Heart right ventricle (tissue), 16 donors: Measurements from ENCODE around the gene ADGRG6. TPM values are rescaled to one million over a fixed set of nuclear protein-coding genes. Genes with fewer than 3 reads are reported as not detected.

Experiments
- ATAC-seq, 8 donors: fragments of 200-7000 bp; cut with Tn5 transposase; one replicate each; pipeline ENCODE4 v1.9.1; 2020; ENCODE audit warnings: mild to moderate bottlenecking in 8 of 8, moderate library complexity in 8 of 8, moderate number of reproducible peaks in 1 of 8
- DNase-seq, 2 donors: peaks; one replicate each; pipeline ENCODE4 v3.0.0-alpha.2; 2020
- H3K27ac ChIP-seq, 10 donors: fragments of 200-600 bp; sonication (generic) in 2 of 10; one replicate each; pipeline versions ENCODE4 v1.5.0 to v1.8.0; 2020 to 2022; ENCODE audit warnings: mild to moderate bottlenecking in 3 of 10
- H3K27me3 ChIP-seq, 7 donors: fragments of 200-600 bp; one replicate each; pipeline ENCODE4 v1.8.0; 2021 to 2022; ENCODE audit warnings: mild to moderate bottlenecking in 2 of 7
- H3K36me3 ChIP-seq, 9 donors: fragments of 200-600 bp; sonication (generic) in 1 of 9; one replicate each; pipeline versions ENCODE4 v1.5.0 to v1.8.0; 2020 to 2022; ENCODE audit warnings: mild to moderate bottlenecking in 2 of 9
- H3K4me1 ChIP-seq, 9 donors: fragments of 200-600 bp; sonication (generic) in 1 of 9; one replicate each; pipeline versions ENCODE4 v1.5.0 to v1.8.0; 2020 to 2022; ENCODE audit warnings: mild to moderate bottlenecking in 4 of 9
- H3K4me3 ChIP-seq, 10 donors: fragments of 200-600 bp; sonication (generic) in 2 of 10; one replicate each; pipeline versions ENCODE4 v1.5.0 to v1.8.0; 2020 to 2022; ENCODE audit warnings: mild to moderate bottlenecking in 7 of 10, moderate library complexity in 2 of 10
- H3K9me3 ChIP-seq, 11 donors: fragments of 200-600 bp in 10 of 11; sonication (generic) in 2 of 11; one replicate each; pipeline versions ENCODE4 v1.5.0 to v1.8.0; 2013 to 2022; ENCODE audit warnings: mild to moderate bottlenecking in 2 of 11, control low read depth in 1 of 11, moderate library complexity in 1 of 11
- CTCF ChIP-seq, 9 donors: fragments of 200-600 bp; sonication (generic) in 2 of 9; IDR thresholded peaks; one replicate each; pipeline versions ENCODE4 v1.5.0 to v1.8.0; 2021 to 2022; ENCODE audit warnings: antibody characterized with exemption in 9 of 9, mild to moderate bottlenecking in 5 of 9, moderate library complexity in 1 of 9
- WGBS, 2 donors: extraction: QIAGEN DNeasy Blood & Tissue Kit; methylation state at CpG; one replicate each; pipeline ENCODE4 v1.1.7; 2013; ENCODE audit warnings: inconsistent platforms in 1 of 2; 5-methylcytosine and 5-hydroxymethylcytosine counted together
- intact Hi-C, 10 donors: fragments of 100-400 bp; cut with DNase I; formaldehyde crosslinking; loops; one replicate each; pipeline versions ENCODE4 v1.11.1 to v1.14.2; 2022
- polyA plus RNA-seq, 2 donors: library from polyadenylated mRNA; stranded (reverse); fragments of 200-250 nt; gene quantifications; one replicate each; pipeline ENCODE4 v1.2.3, GENCODE V29; 2013
- total RNA-seq, 10 donors: library from RNA; stranded (reverse); fragmentation: NEBNext Ultra II Directional in 3 of 10; extraction: Animal tissue kit (Norgen Biotek cat#: 25700) in 3 of 10; gene quantifications; one replicate each; pipeline versions ENCODE4 v1.2.1 to v1.2.4, GENCODE V29; 2021 to 2023
- donor health status: Arrhythmogenic right ventricular cardiomyopathy.
- donor health status: ischemic (EF 13 %, LVEDD 7.1; RV severe dilation, severe dysfunction).
- donor health status: healthy with polysubstance abuse.
- donor health status: DM: no; HTN: yes; CAD: no.
- donor health status: DM: no; HTN: no; CAD: no.
- donor health status: ischemic (EF 25% LVEDD 6.9; RV normal size, moderate dysfunction).
- donor health status: ischemic (EF 25% LVEDD 5.7; RV mildly dilated, moderate dysfunction).
- donor health status: healthy.
- donor health status: DM: yes; HTN: yes; CAD: no.
- donor health status: Ischemic cardiomyopathy.
- donor health status: ischemic (EF 35%, LVEDD 5.7; RV mildly dilated, moderate dysfunction).
- donor health status: nonischemic (EF 11% LVEDD 7.7; RV severe dilation, severe dysfunction).
- donor health status: DM: yes; HTN: yes; CAD: no.
- donor health status: PGD.
- donor health status: ischemic (EF 29% LVEDD 5.4; RV normal size, mild dysfunction).
- donor health status: nonischemic (EF 23%, LVEDD 6.1; RV moderate dilation, normal function).

The ADGRG6 gene
- total and polyA plus RNA-seq, 12 donors, result 0.93 to 5.9 (median 3.1) TPM

- DNase-seq (no peak), ATAC-seq (no peak)
- Histone ChIP-seq H3K27ac (no peak overlapping the region), H3K9me3 (no peaks in the 10 kb centered on the region), H3K4me3 (no peak overlapping the region), H3K4me1 (no peaks in the 10 kb centered on the region), H3K27me3 (no peaks in the 10 kb centered on the region), H3K36me3 (no peaks in the 10 kb centered on the region)
- TF ChIP-seq CTCF (IDR thresholded peaks at IDR 0.05), result no peak
- intact Hi-C loops, result no loop called here
- 95 to 96% methylated on average over 1 of the region's 1 CpG for WGBS, 2 donors
Measured at GRCh38 chr6:142438898-142439297, 137.1 kb downstream of the ADGRG6 start.

- DNase-seq, result no peak
- 64 to 71% methylated on average over 4 of the region's 4 CpGs for WGBS, 2 donors
- no peaks in the 10 kb centered on the region for H3K4me1 ChIP-seq
- no peak overlapping the region for H3K27ac ChIP-seq
- H3K4me3 ChIP-seq, result no peak overlapping the region
- TF ChIP-seq CTCF (IDR thresholded peaks at IDR 0.05), result no peak
- intact Hi-C loops, result no loop called here
- ATAC-seq, result no peak
- H3K9me3 ChIP-seq, result no peaks in the 10 kb centered on the region
- H3K36me3 ChIP-seq, result no peaks in the 10 kb centered on the region
- H3K27me3 ChIP-seq, result no peaks in the 10 kb centered on the region
Measured at GRCh38 chr6:142440600-142441293, 138.9 kb downstream of the ADGRG6 start.

GRCh38 chr6:142441716-142442115 is 139.9 kb downstream of the ADGRG6 start:
- Histone ChIP-seq H3K4me1 (no peaks in the 10 kb centered on the region), H3K4me3 (no peak overlapping the region), H3K36me3 (no peaks in the 10 kb centered on the region), H3K9me3 (no peaks in the 10 kb centered on the region), H3K27ac (no peak overlapping the region), H3K27me3 (no peaks in the 10 kb centered on the region)
- ATAC-seq (no peak), DNase-seq (no peak)
- no peak for TF ChIP-seq CTCF (IDR thresholded peaks at IDR 0.05)
- intact Hi-C loops, result no loop called here
- WGBS, 2 donors, result 70 to 75% methylated on average over 3 of the region's 3 CpGs

- WGBS, 2 donors, result 93 to 94% methylated on average over 2 of the region's 2 CpGs
- TF ChIP-seq CTCF (IDR thresholded peaks at IDR 0.05), result no peak
- Histone ChIP-seq H3K9me3 (no peaks in the 10 kb centered on the region), H3K36me3 (no peaks in the 10 kb centered on the region), H3K27me3 (no peaks in the 10 kb centered on the region), H3K4me1 (no peaks in the 10 kb centered on the region), H3K4me3 (no peak overlapping the region), H3K27ac (no peak overlapping the region)
- intact Hi-C loops, result no loop called here
- ATAC-seq (no peak), DNase-seq (no peak)
Measured at GRCh38 chr6:142443102-142443501, 141.3 kb downstream of the ADGRG6 start.
